Thymus (tissue), 11 donors: ENCODE data around the gene SCN5A. TPM values are rescaled to one million over a fixed set of nuclear protein-coding genes. Genes with fewer than 3 reads are reported as not detected.
"Not testable (repeated sequence)": the region's sequence is repeated elsewhere in the genome, so short reads cannot be mapped to it uniquely, and the experiment has no call there.

Source experiments
- DNase-seq, 9 donors: peaks; one replicate each; pipeline ENCODE4 v3.0.0-alpha.2; 2013; ENCODE audit warnings: low spot score in 9 of 9, low read depth in 6 of 9, missing footprints in 1 of 9
- H3K27ac ChIP-seq, 2 donors: one replicate each; pipeline ENCODE4 v1.5.1; 2013; ENCODE audit warnings: control low read depth in 1 of 2, low read depth in 1 of 2, low read length in 1 of 2, mild to moderate bottlenecking in 1 of 2, moderate library complexity in 1 of 2
- H3K27me3 ChIP-seq, 2 donors: one replicate each; pipeline ENCODE4 v1.5.1; 2013; ENCODE audit warnings: low read length in 1 of 2; ENCODE audit not compliant: control insufficient read depth in 2 of 2, insufficient read depth in 1 of 2
- H3K36me3 ChIP-seq, 2 donors: one replicate each; pipeline ENCODE4 v1.5.1; 2013; ENCODE audit warnings: low read length in 1 of 2, mild to moderate bottlenecking in 1 of 2, moderate library complexity in 1 of 2; ENCODE audit not compliant: control insufficient read depth in 2 of 2, insufficient read depth in 2 of 2
- H3K4me1 ChIP-seq, 2 donors: one replicate each; pipeline ENCODE4 v1.5.1; 2013; ENCODE audit warnings: low read length in 2 of 2; ENCODE audit not compliant: control insufficient read depth in 2 of 2, insufficient read depth in 2 of 2
- H3K4me3 ChIP-seq, 2 donors: one replicate each; pipeline ENCODE4 v1.5.1; 2013; ENCODE audit warnings: low read length in 2 of 2, control low read depth in 1 of 2, mild to moderate bottlenecking in 1 of 2
- H3K9me3 ChIP-seq, 2 donors: one replicate each; pipeline ENCODE4 v1.5.1; 2013; ENCODE audit warnings: low read length in 1 of 2, mild to moderate bottlenecking in 1 of 2; ENCODE audit not compliant: control insufficient read depth in 2 of 2, insufficient read depth in 1 of 2
- WGBS: extraction: QIAGEN DNeasy Blood & Tissue Kit; methylation state at CpG from one replicate; pipeline ENCODE4 v1.1.7; 2013; 5-methylcytosine and 5-hydroxymethylcytosine counted together
- polyA plus RNA-seq: library from polyadenylated mRNA; stranded (reverse); fragments of 200-250 nt; gene quantifications from one replicate; pipeline ENCODE4 v1.2.3, GENCODE V29; 2013
- total RNA-seq: library from RNA; stranded (reverse); fragments of 120-200 nt; gene quantifications from one replicate; pipeline ENCODE4 v1.2.4, GENCODE V29; 2013
- donor health status: healthy.

SCN5A gene
- total and polyA plus RNA-seq, 2 donors = 0.05 to 0.09 TPM

- H3K36me3 ChIP-seq = no peaks in the 10 kb centered on the region
- H3K4me3 ChIP-seq = no peak overlapping the region
- no peak for DNase-seq
- no peak overlapping the region for H3K27ac ChIP-seq
- H3K27me3 ChIP-seq = no peaks in the 10 kb centered on the region
- H3K4me1 ChIP-seq = peaks cover 0 to 5% of the 10 kb centered on the region in 2 donors
- no peaks in the 10 kb centered on the region for H3K9me3 ChIP-seq
- WGBS = 94% methylated on average over 5 of the region's 5 CpGs
These were observed 73.4 kb downstream of the SCN5A start for GRCh38 chr3:38576131-38576525.

GRCh38 chr3:38575279-38575843 lies 74.1 kb downstream of the SCN5A start:
- Histone ChIP-seq H3K36me3 (no peaks in the 10 kb centered on the region), H3K27me3 (no peaks in the 10 kb centered on the region), H3K27ac (no peak overlapping the region), H3K4me3 (no peak overlapping the region), H3K9me3 (no peaks in the 10 kb centered on the region), H3K4me1 (peaks cover 0 to 5% of the 10 kb centered on the region in 2 donors)
- DNase-seq = no peak
- WGBS = 92% methylated on average over 18 of the region's 18 CpGs

GRCh38 chr3:38574411-38575278 lies 74.8 kb downstream of the SCN5A start:
- peaks cover 0 to 2% of the 10 kb centered on the region in 2 donors for H3K4me1 ChIP-seq
- H3K4me3 ChIP-seq = no peak overlapping the region
- no peaks in the 10 kb centered on the region for H3K27me3 ChIP-seq
- no peaks in the 10 kb centered on the region for H3K36me3 ChIP-seq
- 90% methylated on average over 6 of the region's 6 CpGs for WGBS
- no peaks in the 10 kb centered on the region for H3K9me3 ChIP-seq
- DNase-seq = no peak
- no peak overlapping the region for H3K27ac ChIP-seq

GRCh38 chr3:38573556-38573955 lies 75.9 kb downstream of the SCN5A start:
- no peaks in the 10 kb centered on the region for H3K4me1 ChIP-seq
- WGBS = 93% methylated on average over 3 of the region's 3 CpGs
- H3K36me3 ChIP-seq = no peaks in the 10 kb centered on the region
- no peak overlapping the region for H3K27ac ChIP-seq
- no peak overlapping the region for H3K4me3 ChIP-seq
- no peaks in the 10 kb centered on the region for H3K9me3 ChIP-seq
- DNase-seq = no peak
- no peaks in the 10 kb centered on the region for H3K27me3 ChIP-seq

DNA sequence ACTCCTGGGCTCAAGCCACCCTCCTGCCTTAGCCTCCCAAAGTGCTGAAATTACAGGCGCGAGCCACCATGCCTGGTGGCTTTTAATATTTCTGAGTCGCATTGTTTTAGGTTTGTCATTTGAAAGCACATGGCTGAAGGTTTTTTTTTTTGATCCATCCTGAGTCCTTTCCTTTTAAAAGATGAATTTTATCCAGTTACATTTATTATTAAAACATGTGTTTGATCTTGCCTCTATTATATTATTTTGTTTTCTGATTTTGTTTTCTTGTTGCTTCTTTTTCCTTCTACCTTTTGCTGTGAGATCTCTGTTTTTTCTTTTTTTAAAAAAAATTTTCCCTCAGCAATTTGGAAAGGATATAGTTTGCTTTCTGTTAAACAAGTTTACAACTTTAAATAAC lies 76.4 kb downstream of the SCN5A start:
- no peak overlapping the region for H3K27ac ChIP-seq
- H3K4me1 ChIP-seq = no peaks in the 10 kb centered on the region
- no peaks in the 10 kb centered on the region for H3K9me3 ChIP-seq
- WGBS = 96% methylated on average over 3 of the region's 3 CpGs
- no peak overlapping the region for H3K4me3 ChIP-seq
- DNase-seq = no peak
- no peaks in the 10 kb centered on the region for H3K27me3 ChIP-seq
- no peaks in the 10 kb centered on the region for H3K36me3 ChIP-seq

GRCh38 chr3:38567498-38567897 lies 82.0 kb downstream of the SCN5A start:
- H3K27ac ChIP-seq = no peak overlapping the region
- no peaks in the 10 kb centered on the region for H3K4me1 ChIP-seq
- no peak overlapping the region for H3K4me3 ChIP-seq
- H3K27me3 ChIP-seq = no peaks in the 10 kb centered on the region
- WGBS = 81% methylated on average over 4 of the region's 4 CpGs
- no peak for DNase-seq
- no peaks in the 10 kb centered on the region for H3K36me3 ChIP-seq
- H3K9me3 ChIP-seq = no peaks in the 10 kb centered on the region

- not testable (repeated sequence) for H3K4me3 ChIP-seq, H3K4me1 ChIP-seq, DNase-seq, H3K27ac ChIP-seq, H3K27me3 ChIP-seq, H3K9me3 ChIP-seq, H3K36me3 ChIP-seq
- WGBS = 88% methylated on average over 7 of the region's 7 CpGs
These were observed 82.7 kb downstream of the SCN5A start for GRCh38 chr3:38566794-38567193.

- Histone ChIP-seq H3K27ac (no peak overlapping the region), H3K4me3 (no peak overlapping the region), H3K27me3 (no peaks in the 10 kb centered on the region), H3K9me3 (no peaks in the 10 kb centered on the region), H3K36me3 (no peaks in the 10 kb centered on the region), H3K4me1 (no peaks in the 10 kb centered on the region)
- no peak for DNase-seq
- WGBS = 88% methylated on average over 13 of the region's 13 CpGs
These were observed 83.3 kb downstream of the SCN5A start for GRCh38 chr3:38566215-38566528.

GRCh38 chr3:38565339-38566214 lies 83.9 kb downstream of the SCN5A start:
- H3K27me3 ChIP-seq = no peaks in the 10 kb centered on the region
- H3K4me1 ChIP-seq = no peaks in the 10 kb centered on the region
- H3K9me3 ChIP-seq = no peaks in the 10 kb centered on the region
- no peaks in the 10 kb centered on the region for H3K36me3 ChIP-seq
- 96% methylated on average over 13 of the region's 13 CpGs for whole genome bisulfite sequencing
- no peak for DNase-seq
- H3K27ac ChIP-seq = no peak overlapping the region
- no peak overlapping the region for H3K4me3 ChIP-seq
